H9 (cell line): Measurements from ENCODE around the gene TENM3. TPM values are rescaled to one million over a fixed set of nuclear protein-coding genes. Genes with fewer than 3 reads are reported as not detected.

ENCODE experiments used
- DNase-seq: peaks from one replicate; pipeline ENCODE4 v3.0.0-alpha.2; 2017
- H2AFZ ChIP-seq: one replicate; pipeline ENCODE4 v1.6.1; 2013; ENCODE audit warnings: mild to moderate bottlenecking, low read length, control low read depth, moderate library complexity
- H2AK5ac ChIP-seq: 2 replicates; pipeline ENCODE4 v1.6.1; 2013; ENCODE audit warnings: low read length, control low read depth, mixed read lengths; ENCODE audit not compliant: insufficient read length
- H2BK120ac ChIP-seq: one replicate; pipeline ENCODE4 v1.6.1; 2013; ENCODE audit warnings: low read depth, mild to moderate bottlenecking, low read length, control low read depth, inconsistent platforms; ENCODE audit not compliant: poor library complexity, severe bottlenecking
- H2BK12ac ChIP-seq: 2 replicates; pipeline ENCODE4 v1.6.1; 2013; ENCODE audit warnings: low read length, control low read depth, mixed read lengths, low read depth; ENCODE audit not compliant: insufficient read length
- H2BK15ac ChIP-seq: 2 replicates; pipeline ENCODE4 v1.6.1; 2013; ENCODE audit warnings: low read depth, low read length, control low read depth
- H2BK20ac ChIP-seq: one replicate; pipeline ENCODE4 v1.6.1; 2013; ENCODE audit warnings: low read depth, mild to moderate bottlenecking, low read length, control low read depth, inconsistent platforms; ENCODE audit not compliant: poor library complexity, severe bottlenecking
- H2BK5ac ChIP-seq: 2 replicates; pipeline ENCODE4 v1.6.1; 2013; ENCODE audit warnings: low read length, control low read depth, mixed read lengths; ENCODE audit not compliant: insufficient read length
- H3K14ac ChIP-seq: 2 replicates; pipeline ENCODE4 v1.6.1; 2013; ENCODE audit warnings: low read length, control low read depth; ENCODE audit not compliant: insufficient read depth
- H3K18ac ChIP-seq: 2 replicates; pipeline ENCODE4 v1.6.1; 2013; ENCODE audit warnings: low read depth, mild to moderate bottlenecking, mixed read lengths, low read length, control low read depth; ENCODE audit not compliant: insufficient read length
- H3K23ac ChIP-seq: 2 replicates; pipeline ENCODE4 v1.6.1; 2013; ENCODE audit warnings: low read length, control low read depth, mixed read lengths, low read depth; ENCODE audit not compliant: insufficient read length
- H3K23me2 ChIP-seq: 2 replicates; pipeline ENCODE4 v1.6.1; 2013; ENCODE audit warnings: low read depth, mild to moderate bottlenecking, mixed read lengths, low read length, control low read depth; ENCODE audit not compliant: insufficient read length, poor library complexity, severe bottlenecking
- H3K27ac ChIP-seq: 2 replicates; pipeline ENCODE4 v1.5.1; 2013; ENCODE audit warnings: low read length, control low read depth, mixed read lengths, low read depth; ENCODE audit not compliant: insufficient read length
- H3K27me3 ChIP-seq: 2 replicates; pipeline ENCODE4 v1.6.1; 2013; ENCODE audit warnings: low read length, control low read depth, inconsistent platforms; ENCODE audit not compliant: insufficient read depth
- H3K4ac ChIP-seq: 2 replicates; pipeline ENCODE4 v1.6.1; 2013; ENCODE audit warnings: low read depth, mild to moderate bottlenecking, control low read depth, inconsistent platforms, low read length, moderate library complexity
- H3K4me1 ChIP-seq: 2 replicates; pipeline ENCODE4 v1.6.1; 2013; ENCODE audit warnings: low read length, control low read depth, inconsistent platforms; ENCODE audit not compliant: insufficient read depth
- H3K4me2 ChIP-seq: 2 replicates; pipeline ENCODE4 v1.6.1; 2013; ENCODE audit warnings: low read length, control low read depth, mixed read lengths; ENCODE audit not compliant: insufficient read length, insufficient read depth
- H3K56ac ChIP-seq: 2 replicates; pipeline ENCODE4 v1.6.1; 2013; ENCODE audit warnings: low read depth, mild to moderate bottlenecking, mixed read lengths, low read length, control low read depth; ENCODE audit not compliant: insufficient read length
- H3K79me1 ChIP-seq: 2 replicates; pipeline ENCODE4 v1.6.1; 2013; ENCODE audit warnings: low read depth, mild to moderate bottlenecking, moderate library complexity, low read length, control low read depth, inconsistent platforms; ENCODE audit not compliant: insufficient read depth, poor library complexity, severe bottlenecking
- H3K79me2 ChIP-seq: 2 replicates; pipeline ENCODE4 v1.6.1; 2013; ENCODE audit warnings: low read length, control low read depth, inconsistent platforms; ENCODE audit not compliant: insufficient read depth
- H3K9ac ChIP-seq: 2 replicates; pipeline ENCODE4 v1.6.1; 2013; ENCODE audit warnings: low read length, control low read depth, mixed read lengths; ENCODE audit not compliant: insufficient read length; ENCODE audit errors: extremely low read depth
- H3K9me3 ChIP-seq: one replicate; pipeline ENCODE4 v1.6.1; 2013; ENCODE audit warnings: low read depth, low read length, inconsistent platforms; ENCODE audit not compliant: control insufficient read depth
- H3T11ph ChIP-seq: one replicate; pipeline ENCODE4 v1.6.1; 2013; ENCODE audit warnings: mild to moderate bottlenecking, low read length, control low read depth, inconsistent platforms
- H4K20me1 ChIP-seq: one replicate; pipeline ENCODE4 v1.6.1; 2013; ENCODE audit not compliant: control insufficient read depth, insufficient read length, insufficient read depth
- H4K5ac ChIP-seq: 2 replicates; pipeline ENCODE4 v1.6.1; 2013; ENCODE audit warnings: low read depth, mild to moderate bottlenecking, mixed read lengths, low read length, control low read depth; ENCODE audit not compliant: insufficient read length
- H4K8ac ChIP-seq: replicated peaks from 2 replicates; pipeline ENCODE4 v1.6.1; 2013; ENCODE audit warnings: low read length, control low read depth, mixed read lengths, low read depth; ENCODE audit not compliant: insufficient read length
- H4K91ac ChIP-seq: 2 replicates; pipeline ENCODE4 v1.6.1; 2013; ENCODE audit warnings: low read depth, mild to moderate bottlenecking, moderate library complexity, mixed read lengths, low read length, control low read depth; ENCODE audit not compliant: insufficient read length
- H3K27ac Mint-ChIP-seq, 3 experiments: 2 replicates in 2 of 3; 3 replicates in 1 of 3; pipeline ENCODE4 v1.8.0; 2020 to 2021; ENCODE audit warnings: mixed read lengths in 3 of 3, mild to moderate bottlenecking in 1 of 3, moderate library complexity in 1 of 3
- H3K27me3 Mint-ChIP-seq: 2 replicates; pipeline ENCODE4 v1.8.0; 2021; ENCODE audit warnings: low read depth, mild to moderate bottlenecking, moderate library complexity, mixed read lengths
- H3K36me3 Mint-ChIP-seq, 3 experiments: 2 replicates in 2 of 3; 3 replicates in 1 of 3; pipeline ENCODE4 v1.8.0; 2020 to 2021; ENCODE audit warnings: low read depth in 3 of 3, mixed read lengths in 3 of 3; ENCODE audit not compliant: insufficient read depth in 1 of 3
- H3K4me1 Mint-ChIP-seq, 2 experiments: 2 replicates each; pipeline ENCODE4 v1.8.0; 2020; ENCODE audit warnings: mixed read lengths in 2 of 2
- H3K4me3 Mint-ChIP-seq, 2 experiments: 2 replicates in 1 of 2; 3 replicates in 1 of 2; pipeline ENCODE4 v1.8.0; 2020 to 2021; ENCODE audit warnings: mild to moderate bottlenecking in 2 of 2, mixed read lengths in 2 of 2, moderate library complexity in 1 of 2
- H3K9me3 Mint-ChIP-seq, 2 experiments: 2 replicates in 1 of 2; 3 replicates in 1 of 2; pipeline ENCODE4 v1.8.0; 2020; ENCODE audit warnings: mild to moderate bottlenecking in 2 of 2, mixed read lengths in 2 of 2, moderate library complexity in 1 of 2
- WGBS: extraction: QIAGEN DNeasy Blood & Tissue Kit; methylation state at CpG from one replicate; pipeline ENCODE4 v1.1.7; 2013; ENCODE audit warnings: missing lambda C conversion rate, low lambda C conversion rate, mixed read lengths; ENCODE audit not compliant: insufficient read length; ENCODE audit errors: extremely low coverage; 5-methylcytosine and 5-hydroxymethylcytosine counted together
- total RNA-seq: library from RNA; stranded (reverse); gene quantifications from 2 replicates; pipeline ENCODE4 v1.2.1, GENCODE V29; 2021
- TF ChIP-seq, protein P1 (sequence below): fragments of 200-600 bp; sonication (generic); conservative IDR thresholded peaks from 3 replicates; pipeline ENCODE4 v1.8.0; 2021; ENCODE audit warnings: antibody characterized with exemption, mild to moderate bottlenecking

TENM3 gene
- total RNA-seq, 1 experiment from 2014 or later: 49.6 TPM

DNA sequence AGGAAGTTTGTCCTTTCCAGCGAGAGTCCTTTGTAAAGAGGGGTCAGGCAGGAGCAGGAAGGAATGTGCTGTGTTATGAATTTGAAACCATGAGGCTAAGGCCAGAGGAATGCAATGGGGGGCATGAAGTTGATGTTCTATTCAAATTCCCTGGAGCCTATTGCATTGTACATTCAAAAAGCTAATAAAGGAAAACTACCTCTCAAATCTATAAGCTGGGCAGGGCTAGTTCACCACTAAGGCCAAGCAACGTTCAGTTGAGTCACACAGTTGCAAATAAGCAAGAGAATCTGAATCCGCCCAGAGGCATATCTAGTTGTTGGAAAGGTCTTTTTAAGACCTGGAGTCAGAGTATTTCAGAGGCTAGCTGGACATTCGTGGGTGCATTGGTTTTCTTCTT is 525.6 kb downstream of the TENM3 start:
- no peak overlapping the region for H3K23ac ChIP-seq
- Mint-ChIP-seq H3K9me3 (no peaks in the 10 kb centered on the region), H3K4me3 (no peak overlapping the region), H3K27me3 (no peaks in the 10 kb centered on the region), H3K36me3 (peaks cover 2 to 9% (median 5%) of the 10 kb centered on the region in 3 experiments; a peak in 6 of 7 replicates), H3K27ac (no peak overlapping the region; a peak in 1 of 7 replicates), H3K4me1 (peaks cover 23 to 37% of the 10 kb centered on the region in 2 experiments)
- no peak overlapping the region for H4K8ac ChIP-seq
- H3K27me3 ChIP-seq: no peaks in the 10 kb centered on the region
- no peak overlapping the region for H3T11ph ChIP-seq
- no peaks in the 10 kb centered on the region for H4K20me1 ChIP-seq
- no peak overlapping the region for H3K9ac ChIP-seq
- H3K79me1 ChIP-seq: no peaks in the 10 kb centered on the region
- H3K56ac ChIP-seq: no peak overlapping the region
- H2BK120ac ChIP-seq: no peak overlapping the region
- H2AK5ac ChIP-seq: no peak overlapping the region
- no peak overlapping the region for H3K18ac ChIP-seq
- no peak overlapping the region for H2AFZ ChIP-seq
- H3K4ac ChIP-seq: no peak overlapping the region
- no peaks in the 10 kb centered on the region for H3K23me2 ChIP-seq
- no peak overlapping the region for H2BK15ac ChIP-seq
- H3K4me1 ChIP-seq: peaks cover 5% of the 10 kb centered on the region; the same call in 1 of the 2 replicates
- H2BK5ac ChIP-seq: no peak overlapping the region
- no peaks in the 10 kb centered on the region for H3K79me2 ChIP-seq
- no peaks in the 10 kb centered on the region for H3K9me3 ChIP-seq
- no CpG with 5 or more reads among the region's 4 CpGs for WGBS
- H3K27ac ChIP-seq: no peak overlapping the region
- no peak overlapping the region for H2BK12ac ChIP-seq
- no peak overlapping the region for H4K91ac ChIP-seq
- H3K4me2 ChIP-seq: no peak overlapping the region
- H2BK20ac ChIP-seq: no peak overlapping the region
- H3K14ac ChIP-seq: no peak overlapping the region
- H4K5ac ChIP-seq: no peak overlapping the region
- TF ChIP-seq, protein P1, sequence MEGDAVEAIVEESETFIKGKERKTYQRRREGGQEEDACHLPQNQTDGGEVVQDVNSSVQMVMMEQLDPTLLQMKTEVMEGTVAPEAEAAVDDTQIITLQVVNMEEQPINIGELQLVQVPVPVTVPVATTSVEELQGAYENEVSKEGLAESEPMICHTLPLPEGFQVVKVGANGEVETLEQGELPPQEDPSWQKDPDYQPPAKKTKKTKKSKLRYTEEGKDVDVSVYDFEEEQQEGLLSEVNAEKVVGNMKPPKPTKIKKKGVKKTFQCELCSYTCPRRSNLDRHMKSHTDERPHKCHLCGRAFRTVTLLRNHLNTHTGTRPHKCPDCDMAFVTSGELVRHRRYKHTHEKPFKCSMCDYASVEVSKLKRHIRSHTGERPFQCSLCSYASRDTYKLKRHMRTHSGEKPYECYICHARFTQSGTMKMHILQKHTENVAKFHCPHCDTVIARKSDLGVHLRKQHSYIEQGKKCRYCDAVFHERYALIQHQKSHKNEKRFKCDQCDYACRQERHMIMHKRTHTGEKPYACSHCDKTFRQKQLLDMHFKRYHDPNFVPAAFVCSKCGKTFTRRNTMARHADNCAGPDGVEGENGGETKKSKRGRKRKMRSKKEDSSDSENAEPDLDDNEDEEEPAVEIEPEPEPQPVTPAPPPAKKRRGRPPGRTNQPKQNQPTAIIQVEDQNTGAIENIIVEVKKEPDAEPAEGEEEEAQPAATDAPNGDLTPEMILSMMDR: no peak
- no peak for DNase-seq
